HUDEP-2 (cell line): ENCODE data around the gene LPIN1.
A peak's percentile ranks its signal among the peaks of the same experiment; 100 is the strongest.

Experiments used
- DNase-seq, 76 experiments: peaks; one replicate each; lab custom pipeline; 2025; ENCODE audit not compliant: unreplicated experiment in 76 of 76; lab: John Stamatoyannopoulos, UW

The LPIN1 gene

DNA sequence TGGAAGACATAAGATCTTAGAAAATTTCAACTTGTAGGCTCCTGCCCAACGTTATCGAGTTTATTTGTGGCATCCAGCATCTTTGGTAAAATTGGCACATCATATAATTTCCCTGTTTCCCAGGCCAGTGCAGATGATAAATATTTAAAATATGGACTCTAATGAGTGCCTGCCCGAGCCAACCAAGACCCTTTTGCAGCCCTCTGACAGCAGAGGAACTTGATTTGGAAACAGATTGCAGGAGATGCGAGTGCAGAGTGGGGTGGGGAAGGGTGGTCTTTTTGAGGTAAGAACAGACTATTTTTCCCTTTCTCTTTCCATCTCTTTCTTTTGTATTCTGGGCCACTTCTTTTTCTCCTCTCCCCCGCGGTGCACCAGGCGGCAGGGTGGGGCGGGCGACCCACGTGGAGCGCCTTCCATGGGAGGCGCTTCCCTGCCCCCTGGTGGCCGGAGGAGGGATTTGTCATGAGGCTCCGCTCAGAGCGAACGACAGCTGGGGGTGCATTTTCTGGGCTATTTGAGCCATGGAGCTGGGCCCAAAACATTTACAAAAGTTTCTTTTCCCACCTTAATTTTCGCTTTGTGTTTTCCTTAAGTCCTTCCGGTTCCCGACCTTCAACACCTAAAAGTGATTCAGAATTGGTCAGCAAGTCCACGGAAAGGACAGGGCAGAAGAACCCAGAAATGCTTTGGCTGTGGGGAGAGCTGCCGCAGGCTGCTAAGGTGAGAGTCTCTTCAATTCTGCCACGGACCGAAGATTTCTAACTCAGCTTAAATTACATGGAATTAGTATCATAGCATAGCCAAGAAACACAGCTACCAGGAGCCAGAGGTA, 32.7 kb downstream of the LPIN1 start:
- peak in 69 of 76 experiments; percentile 5 to 83 (median 62) for DNase-seq

DNA sequence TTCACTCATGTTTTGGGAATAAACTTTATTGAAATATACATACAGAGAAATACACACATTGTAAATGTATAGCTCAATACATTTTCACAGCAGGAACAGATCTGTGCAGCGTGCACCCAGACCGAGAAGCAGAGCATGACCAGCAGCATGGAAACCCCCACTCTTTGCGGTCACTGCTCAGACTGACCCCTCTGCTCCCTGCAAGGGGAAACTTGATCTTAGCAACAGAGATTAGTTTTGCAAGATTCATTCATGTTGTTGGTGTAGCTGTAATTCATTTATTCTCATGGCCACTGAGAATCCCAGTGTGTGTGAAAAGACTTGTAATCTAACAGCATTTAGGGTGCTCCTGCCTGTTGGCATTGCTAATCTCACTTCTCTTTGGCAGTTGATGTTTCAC, 35.2 kb downstream of the LPIN1 start:
- no peak for DNase-seq

DNA sequence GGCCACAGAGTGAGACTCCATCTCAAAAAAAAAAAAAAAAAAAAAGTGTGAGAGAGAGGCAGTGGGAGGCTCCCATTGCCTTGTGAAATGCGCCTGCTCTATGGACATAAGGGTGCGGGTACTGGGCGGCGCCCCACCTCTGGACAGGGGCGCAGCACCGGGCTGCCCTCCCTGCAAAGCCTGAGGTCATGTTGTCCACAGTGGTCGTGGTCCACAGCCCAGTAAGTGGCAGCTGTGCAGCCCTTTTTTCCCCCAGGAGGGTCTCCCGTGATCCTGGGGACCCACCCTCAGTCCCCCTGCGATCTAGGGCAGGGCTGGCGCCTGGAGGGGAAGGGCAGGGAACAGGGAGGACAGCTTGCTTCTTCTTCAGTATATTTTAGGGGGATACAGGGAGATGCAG, 37.8 kb downstream of the LPIN1 start:
- DNase-seq = no peak

DNA sequence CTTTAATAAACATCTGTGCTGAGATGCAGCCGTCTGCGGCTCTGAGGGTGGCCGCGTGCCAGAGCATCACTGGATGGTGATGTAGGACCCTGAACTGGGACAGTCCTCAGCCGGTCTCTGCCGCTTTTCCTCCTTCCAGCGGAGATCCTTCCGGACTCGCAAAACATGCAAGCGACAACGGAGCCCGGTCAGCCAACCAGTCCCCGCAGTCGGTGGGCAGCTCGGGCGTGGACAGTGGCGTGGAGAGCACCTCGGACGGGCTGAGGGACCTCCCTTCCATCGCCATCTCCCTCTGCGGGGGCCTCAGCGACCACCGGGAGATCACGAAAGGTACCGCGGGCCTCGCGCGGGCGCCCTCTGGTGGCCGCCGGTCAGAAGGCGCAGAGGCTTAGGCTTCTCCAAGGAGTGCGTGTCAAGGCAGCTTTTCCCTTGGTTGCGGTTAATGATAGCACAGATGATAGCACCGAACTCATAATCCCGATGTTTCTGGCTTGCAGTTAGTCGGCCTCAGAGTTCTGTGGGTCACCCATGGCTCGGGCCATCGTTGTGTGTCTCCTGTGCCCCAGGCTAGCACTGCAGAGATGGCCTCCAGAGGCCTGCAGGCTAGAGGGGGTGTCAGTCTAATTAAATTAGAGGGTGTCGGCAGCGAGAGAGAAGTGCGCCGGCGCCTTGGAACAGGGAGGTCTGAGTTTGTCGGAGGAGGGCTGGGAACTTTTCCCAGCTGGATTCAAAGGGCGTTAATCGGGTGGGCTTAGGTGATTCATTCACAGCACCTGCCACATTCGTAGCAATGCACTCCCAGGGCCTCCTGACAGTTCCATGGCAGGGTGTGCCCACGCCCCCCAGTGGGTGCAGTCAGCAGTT, 38.5 kb downstream of the LPIN1 start:
- DNase-seq = peak in 43 of 76 experiments; percentile 5 to 44 (median 21)

DNA sequence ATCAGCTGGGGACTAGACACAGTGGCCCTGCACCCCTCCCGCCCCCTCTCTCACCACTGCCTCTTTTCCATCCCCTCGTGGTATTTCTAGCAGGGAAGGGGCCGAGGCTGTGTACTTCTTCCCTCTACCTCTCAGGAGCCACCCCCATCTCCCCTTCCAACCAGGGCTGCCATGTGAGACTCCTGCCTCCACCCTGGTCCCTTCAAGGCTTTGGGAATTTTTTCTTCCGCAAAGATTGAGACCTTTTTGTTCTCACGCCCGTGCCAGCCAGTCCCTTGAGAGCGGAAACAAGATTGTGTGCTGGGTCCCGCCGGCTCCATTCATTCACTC, 39.1 kb downstream of the LPIN1 start:
- peak in 4 of 76 experiments; percentile 1 to 29 (median 16) for DNase-seq

DNA sequence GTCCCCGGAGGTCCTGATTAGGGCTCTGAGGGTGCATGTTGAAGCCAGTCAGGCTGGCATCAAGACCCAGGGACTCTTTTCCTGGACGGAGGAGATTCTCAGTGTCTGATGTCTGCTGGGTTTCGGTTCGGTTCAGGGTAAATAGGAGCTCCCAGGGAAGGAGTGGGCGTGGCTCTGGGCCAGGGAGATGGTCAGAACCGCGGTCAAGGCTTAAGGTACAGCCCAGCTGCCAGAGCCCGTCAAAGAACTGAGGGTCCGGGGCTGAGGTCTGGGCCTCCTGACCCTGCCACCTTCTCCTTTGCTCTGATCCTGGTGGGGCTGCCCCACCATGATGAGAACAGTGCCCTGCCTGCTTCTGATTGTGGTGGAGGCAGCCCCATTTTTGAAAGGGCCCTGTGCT, 39.8 kb downstream of the LPIN1 start:
- DNase-seq = peak in 1 of 76 experiments; percentile 14

DNA sequence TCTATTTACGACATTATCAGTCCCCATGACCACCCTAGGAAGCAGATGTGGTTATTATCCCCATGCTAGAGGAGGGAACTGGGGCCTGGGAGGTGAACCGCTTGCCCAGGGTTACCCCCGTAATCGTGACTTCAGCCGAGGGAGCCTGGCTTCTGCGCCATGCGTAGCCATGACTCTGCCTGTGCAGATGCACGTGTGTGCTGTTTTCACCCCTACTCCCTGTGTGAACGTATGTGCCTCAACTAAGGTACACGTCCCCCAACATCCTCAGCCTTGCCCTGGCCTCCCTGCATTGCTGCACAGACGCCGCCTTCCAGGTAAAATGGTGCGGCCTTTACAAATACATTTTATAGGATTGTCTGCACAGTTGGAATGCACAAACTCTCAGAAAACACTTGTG, 40.2 kb downstream of the LPIN1 start:
- DNase-seq = no peak

DNA sequence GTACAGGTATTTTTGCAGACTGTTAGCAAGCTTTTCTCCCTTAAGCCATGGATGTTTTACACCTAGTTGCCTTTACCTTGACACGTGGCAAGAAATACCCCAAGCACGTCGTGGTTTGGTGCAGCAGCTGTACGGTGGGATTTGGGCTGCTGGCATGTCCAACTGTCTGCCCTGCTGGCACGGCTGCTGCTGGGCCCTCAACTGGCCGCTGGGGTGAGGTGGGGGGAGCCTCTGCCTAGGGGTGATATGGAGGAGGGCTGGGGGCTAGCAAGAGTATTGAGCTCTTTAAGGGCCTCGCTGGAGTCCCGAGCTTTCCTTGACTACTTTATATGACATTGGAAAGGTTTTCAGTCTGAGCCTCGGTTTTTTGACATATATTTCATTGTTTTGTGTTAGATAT, 41.6 kb downstream of the LPIN1 start:
- no peak for DNase-seq

DNA sequence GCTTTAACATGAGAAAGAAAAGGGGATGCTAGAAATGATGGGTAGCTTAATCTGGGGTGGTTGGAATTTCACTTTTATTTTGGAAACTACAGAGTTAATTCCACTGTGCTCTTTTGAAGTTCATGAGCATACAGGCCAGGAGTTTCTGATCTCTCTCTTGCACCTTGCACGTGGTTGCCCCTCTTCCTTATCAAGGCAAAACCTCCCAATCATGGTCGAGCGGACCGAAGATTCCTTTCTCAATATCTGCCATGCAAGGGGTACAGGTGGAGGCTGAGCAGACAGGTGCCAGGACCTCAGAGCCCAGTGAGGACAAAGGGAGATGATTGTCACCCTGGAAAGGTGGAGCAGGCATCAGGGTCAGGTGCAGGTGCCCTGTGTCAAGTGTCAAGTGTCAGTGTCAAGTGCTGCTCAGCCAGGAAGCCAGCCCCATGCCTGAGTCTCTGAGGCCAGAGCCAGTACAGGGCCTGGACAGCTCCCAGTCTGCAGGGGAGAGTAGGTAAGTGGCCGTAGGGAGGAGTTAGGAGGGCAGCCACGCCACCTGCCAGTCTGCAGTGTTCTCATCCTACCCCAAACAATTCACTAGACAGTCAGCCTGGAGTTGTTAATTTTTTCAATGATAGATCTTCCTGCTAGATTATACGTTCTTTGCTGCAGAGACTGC, 42.2 kb downstream of the LPIN1 start:
- DNase-seq = no peak

DNA sequence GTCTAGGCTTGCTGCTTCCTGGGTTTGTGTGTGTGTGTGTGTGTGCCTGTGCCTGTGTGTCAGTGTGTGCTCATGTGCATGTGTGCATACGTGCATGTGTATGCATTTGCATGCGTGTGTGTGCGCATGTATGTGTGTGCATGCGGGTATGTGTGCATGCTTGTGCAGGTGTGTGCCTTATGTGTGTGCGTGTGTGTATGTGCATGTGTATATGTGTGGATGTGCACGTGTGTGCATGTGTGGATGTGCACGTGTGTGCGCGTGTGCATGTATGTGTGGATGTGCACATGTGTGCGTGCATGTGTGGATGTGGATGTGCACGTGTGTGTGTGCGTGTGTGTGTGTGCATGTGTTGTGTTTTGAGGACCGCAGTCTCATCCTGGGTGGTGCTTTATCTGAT, 42.8 kb downstream of the LPIN1 start:
- no peak for DNase-seq

DNA sequence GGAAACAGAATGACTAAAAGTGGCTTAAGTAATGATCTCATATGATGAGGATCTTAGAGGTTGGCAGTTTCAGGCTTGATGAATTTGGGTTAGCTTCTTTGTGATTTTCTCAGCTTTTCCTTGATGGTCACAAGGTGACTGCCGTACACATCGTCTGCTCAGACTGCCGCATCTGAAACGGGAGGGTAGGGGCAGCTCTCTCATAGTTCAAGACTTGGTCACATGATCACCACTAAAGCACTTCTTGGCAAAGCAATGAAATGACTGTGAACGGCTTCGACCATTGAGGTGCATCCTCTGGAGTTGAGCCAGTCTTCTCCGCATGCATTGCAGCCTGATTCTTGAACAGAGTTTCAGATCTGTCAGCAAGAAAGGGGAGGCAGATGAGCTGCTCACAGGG, 43.8 kb downstream of the LPIN1 start:
- no peak for DNase-seq

DNA sequence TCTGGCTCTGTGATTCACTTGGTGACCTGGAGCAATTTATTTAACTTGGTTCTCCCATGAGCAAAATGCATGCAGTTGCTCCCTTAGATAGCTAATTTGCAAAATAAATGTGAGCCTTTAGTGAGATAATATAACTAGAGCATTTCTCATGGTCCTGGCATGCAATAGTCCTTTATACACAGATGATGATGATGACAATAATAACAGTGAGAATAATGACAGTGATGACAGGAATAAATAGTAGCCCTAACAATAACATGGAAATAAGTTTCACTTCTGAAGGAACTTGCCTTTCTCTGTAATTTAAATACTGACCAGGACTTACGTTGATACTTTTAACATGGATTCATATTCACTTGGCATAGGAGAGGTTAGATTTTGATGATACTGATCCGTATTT, 49.2 kb downstream of the LPIN1 start:
- no peak for DNase-seq

DNA sequence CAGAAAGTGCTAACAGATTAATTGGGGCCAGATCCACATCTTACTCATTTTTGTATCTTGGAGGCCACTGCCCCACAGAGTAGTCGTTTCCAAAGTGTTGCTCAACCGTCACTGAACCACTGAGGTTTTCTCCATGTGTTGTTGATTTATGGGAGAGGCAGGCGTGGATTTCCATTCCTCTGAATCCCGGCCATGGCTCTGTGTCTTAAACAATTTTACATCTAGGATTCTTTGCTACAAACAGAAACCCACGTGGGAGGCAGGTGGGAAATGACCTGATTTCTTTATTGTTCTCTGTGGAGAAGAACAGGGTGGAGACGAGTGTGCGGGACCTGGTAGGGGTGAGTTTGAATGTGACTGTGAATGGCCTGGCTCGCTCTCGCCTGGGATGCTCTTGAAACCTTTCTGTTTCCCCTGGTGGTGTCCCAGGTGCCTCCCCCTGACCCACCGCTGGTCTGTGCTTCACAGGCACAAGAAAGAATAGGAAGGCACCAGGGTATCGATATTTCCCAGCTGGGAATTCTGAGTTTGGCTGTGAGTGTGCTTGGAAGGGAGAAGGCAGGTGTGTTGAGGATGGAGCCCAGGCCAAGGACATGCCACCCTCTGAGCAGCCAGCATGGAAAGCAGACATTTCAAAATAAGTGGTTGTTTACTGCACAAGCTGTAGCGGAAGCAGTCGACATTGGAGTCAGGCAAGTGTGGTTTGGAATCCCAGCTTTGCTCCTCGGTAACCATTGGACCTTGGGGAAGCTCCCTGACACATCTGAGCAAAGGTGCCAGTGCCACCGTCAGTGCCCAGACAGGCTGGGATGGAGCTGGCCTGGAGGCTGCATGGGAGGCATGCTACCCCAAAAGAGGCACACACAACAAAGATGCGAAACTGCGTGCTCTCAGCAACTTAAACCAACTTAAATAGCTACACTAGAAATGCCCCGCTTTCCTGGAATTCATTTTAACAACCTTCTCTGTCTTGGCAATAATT, 50.0 kb downstream of the LPIN1 start:
- DNase-seq = no peak

DNA sequence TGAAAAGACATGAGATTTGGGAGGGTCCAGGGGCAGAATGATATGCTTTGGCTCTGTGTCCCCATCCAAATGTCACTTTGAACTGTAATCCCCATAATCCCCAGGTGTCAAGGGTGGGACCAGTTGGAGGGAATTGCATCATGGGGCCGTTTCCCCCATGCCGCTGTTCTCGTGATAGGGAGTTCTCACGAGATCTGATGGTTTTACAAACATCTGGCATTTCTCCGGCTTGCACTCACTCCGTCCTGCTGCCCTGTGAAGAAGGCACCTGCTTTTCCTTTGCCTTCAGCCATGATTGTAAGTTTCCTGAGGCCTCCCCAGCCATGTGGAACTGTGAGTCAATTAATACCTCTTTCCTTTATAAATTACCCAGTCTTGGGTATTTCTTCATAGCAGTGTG, 51.4 kb downstream of the LPIN1 start:
- DNase-seq = no peak

DNA sequence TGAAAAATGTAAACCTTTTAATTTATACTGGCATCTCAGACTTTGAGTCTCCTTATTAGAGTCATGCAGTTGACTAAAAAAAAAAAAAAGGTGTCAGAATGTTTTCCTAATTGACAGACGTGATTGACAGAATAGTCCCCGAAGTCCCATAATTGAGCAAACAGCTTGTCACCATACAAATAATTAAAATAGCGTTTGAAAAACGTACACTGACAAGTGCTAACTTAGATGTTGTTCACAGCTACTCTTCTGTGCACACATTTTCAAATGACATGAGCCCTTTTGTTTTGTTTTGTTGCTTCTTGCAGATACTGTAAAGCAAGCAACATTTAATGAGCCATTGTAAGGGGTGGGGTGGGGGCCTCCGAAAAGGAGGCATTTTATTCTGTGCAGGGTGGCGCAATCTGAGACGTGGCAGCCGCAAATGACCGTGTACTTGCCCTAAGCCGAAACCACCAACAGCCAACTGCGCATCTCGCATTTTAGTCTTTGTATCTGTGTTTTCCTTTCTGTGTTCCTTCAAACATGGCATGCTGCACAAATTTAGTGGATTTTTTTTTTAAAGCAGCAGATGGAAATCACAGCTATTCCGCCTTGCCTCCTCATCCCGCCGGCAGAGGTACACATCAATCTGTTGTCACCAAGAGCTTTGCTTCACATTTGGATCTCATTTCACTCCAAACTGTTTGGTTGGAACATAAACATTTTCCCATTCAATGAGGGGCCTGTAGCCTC, 52.4 kb downstream of the LPIN1 start:
- DNase-seq = no peak

DNA sequence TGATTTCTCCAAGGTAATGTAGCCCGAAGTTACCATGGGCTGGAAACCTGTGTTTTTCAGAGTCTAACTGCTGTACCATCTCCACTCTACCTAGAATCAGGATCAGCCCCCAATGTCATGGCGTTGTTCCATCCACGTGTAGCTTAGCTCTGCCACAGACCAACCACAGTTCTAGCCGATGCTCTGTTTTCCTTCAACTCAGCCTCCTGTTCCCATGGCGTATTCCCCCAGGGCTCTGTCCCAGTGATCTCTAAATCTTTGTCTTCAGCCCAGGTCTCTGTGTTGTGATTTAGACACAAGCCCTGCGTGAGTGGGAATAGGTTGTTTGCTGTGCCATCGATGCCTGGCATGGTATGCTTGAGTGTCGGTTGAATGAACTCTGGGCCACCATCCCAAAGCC, 53.4 kb downstream of the LPIN1 start:
- no peak for DNase-seq

DNA sequence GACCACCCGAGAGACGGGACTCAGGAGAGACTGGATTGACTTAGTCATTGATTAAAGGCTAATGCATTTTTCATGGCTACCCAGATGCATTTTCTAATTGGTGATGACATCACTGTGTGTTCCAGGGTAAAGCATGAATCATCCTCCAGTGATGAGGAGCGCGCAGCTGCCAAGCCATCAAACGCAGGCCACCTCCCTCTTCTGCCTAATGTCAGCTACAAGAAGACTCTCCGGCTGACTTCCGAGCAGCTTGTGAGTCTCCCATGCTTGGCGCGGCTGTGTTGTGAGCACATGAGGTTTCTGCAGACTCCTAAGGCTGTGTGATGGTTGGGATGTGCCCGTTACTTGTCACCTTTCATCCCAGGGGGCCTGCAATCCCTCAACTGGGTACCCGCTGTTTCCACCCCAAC, 56.4 kb downstream of the LPIN1 start:
- DNase-seq = no peak

DNA sequence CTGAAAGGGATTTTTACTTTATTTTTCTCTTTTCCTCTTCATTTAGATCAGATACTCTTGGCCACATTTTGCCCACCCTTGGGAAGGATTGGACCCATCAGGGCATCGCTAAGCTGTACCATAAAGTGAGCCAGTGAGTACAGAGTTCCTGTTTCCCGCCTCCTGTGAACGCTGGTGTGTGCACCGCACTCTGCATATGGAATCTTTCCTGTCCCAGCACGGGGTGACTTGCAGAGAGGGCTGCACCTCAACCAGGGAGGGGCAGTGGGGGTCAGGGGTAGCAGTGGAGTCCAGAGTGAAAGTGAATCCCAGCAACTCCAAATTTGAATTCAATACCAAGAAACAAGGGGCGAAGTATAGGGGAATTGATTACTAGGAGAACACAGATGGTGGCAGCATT, 58.6 kb downstream of the LPIN1 start:
- no peak for DNase-seq

DNA sequence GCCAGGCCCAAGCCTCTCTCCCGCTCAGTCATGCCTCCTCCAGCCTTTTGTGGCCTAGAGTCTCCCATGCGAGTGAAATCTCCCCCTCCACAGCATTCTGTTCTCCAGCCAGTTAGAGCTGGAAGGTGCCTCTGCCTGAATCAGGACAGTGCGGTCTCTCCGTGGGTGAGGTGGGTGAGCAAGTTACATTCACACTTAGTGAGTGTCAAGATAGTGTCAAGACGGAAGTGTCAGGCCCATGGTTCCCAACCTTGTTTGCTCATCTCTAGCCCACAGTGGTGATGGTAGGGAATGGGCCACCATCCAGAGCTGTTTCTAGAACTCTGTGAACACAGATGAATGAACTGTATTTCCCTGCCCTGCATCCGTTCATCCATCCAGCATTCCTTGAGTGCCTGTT, 59.5 kb downstream of the LPIN1 start:
- no peak for DNase-seq
